ENCODE results near the gene ITIH4.

GRCh38 chr3:52805270-52806039 is 25.0 kb downstream of the ITIH4 start:
- no peak for TF ChIP-seq CTCF (IDR thresholded peaks at IDR 0.05; ENCODE audit: low read depth, low read length, poor library complexity, severe bottlenecking)
- no peak for TF ChIP-seq EZH2phosphoT487 (IDR thresholded peaks at IDR 0.05; ENCODE audit: borderline replicate concordance, low read length)

All from DOHH2 (cell line).